ENCODE data around the gene PDE3A.

Gene PDE3A

GRCh38 chr12:20599757-20600156, 231.4 kb downstream of the PDE3A start:
- Histone ChIP-seq H3K14ac (ENCODE audit: low read length) (no peak overlapping the region), H3K9me3 (replicated peaks in 1 of 2; ENCODE audit: control insufficient read depth in 2 of 2, insufficient read depth in 1 of 2, low read depth in 1 of 2, low read length in 2 of 2) (no peaks in the 10 kb centered on the region), H3K36me3 (replicated peaks in 1 of 2; ENCODE audit: control insufficient read depth in 2 of 2, insufficient read depth in 2 of 2, low read length in 2 of 2) (no peaks in the 10 kb centered on the region), H3K9ac (ENCODE audit: low read depth, low read length, poor library complexity) (no peak overlapping the region), H3K27me3 (ENCODE audit: control insufficient read depth in 3 of 3, insufficient read depth in 3 of 3, low read depth in 1 of 3, low read length in 3 of 3) (no peaks in the 10 kb centered on the region), H3K79me1 (ENCODE audit: low read depth, low read length) (no peaks in the 10 kb centered on the region), H2BK12ac (ENCODE audit: low read length) (no peak overlapping the region), H3K4me1 (ENCODE audit: control insufficient read depth in 2 of 2, insufficient read depth in 1 of 2, low read depth in 1 of 2, low read length in 2 of 2) (no peaks in the 10 kb centered on the region), H3K4me2 (ENCODE audit: insufficient read depth, low read length, poor library complexity, severe bottlenecking) (no peak overlapping the region), H3K18ac (ENCODE audit: low read length) (no peak overlapping the region), H3K4ac (ENCODE audit: low read length) (no peak overlapping the region), H2AK5ac (ENCODE audit: low read depth, low read length) (no peak overlapping the region), H4K8ac (ENCODE audit: low read depth, low read length) (no peak overlapping the region), H4K91ac (ENCODE audit: low read depth, low read length, poor library complexity) (no peak overlapping the region), H2AFZ (ENCODE audit: low read length) (no peak overlapping the region), H2BK120ac (ENCODE audit: low read depth, low read length) (no peak overlapping the region), H2BK5ac (ENCODE audit: low read length) (no peak overlapping the region), H3K4me3 (ENCODE audit: low read length in 2 of 2) (no peak overlapping the region), H2BK15ac (ENCODE audit: low read length) (no peak overlapping the region), H3K27ac (replicated peaks; ENCODE audit: low read length) (no peak overlapping the region), H3K23ac (ENCODE audit: low read depth, low read length, poor library complexity) (no peak overlapping the region)
- DNase-seq (ENCODE audit: low spot score): no peak

- H3K14ac ChIP-seq (ENCODE audit: low read length): no peak overlapping the region
- H3K9me3 ChIP-seq (replicated peaks in 1 of 2; ENCODE audit: control insufficient read depth in 2 of 2, insufficient read depth in 1 of 2, low read depth in 1 of 2, low read length in 2 of 2): no peaks in the 10 kb centered on the region
- H2BK5ac ChIP-seq (ENCODE audit: low read length): no peak overlapping the region
- H2BK120ac ChIP-seq (ENCODE audit: low read depth, low read length): no peak overlapping the region
- H4K8ac ChIP-seq (ENCODE audit: low read depth, low read length): no peak overlapping the region
- no peak overlapping the region for H3K23ac ChIP-seq (ENCODE audit: low read depth, low read length, poor library complexity)
- no peak overlapping the region for H3K4ac ChIP-seq (ENCODE audit: low read length)
- no peak overlapping the region for H3K4me3 ChIP-seq (ENCODE audit: low read length in 2 of 2)
- H3K79me1 ChIP-seq (ENCODE audit: low read depth, low read length): no peaks in the 10 kb centered on the region
- H2BK12ac ChIP-seq (ENCODE audit: low read length): no peak overlapping the region
- H3K36me3 ChIP-seq (replicated peaks in 1 of 2; ENCODE audit: control insufficient read depth in 2 of 2, insufficient read depth in 2 of 2, low read length in 2 of 2): no peaks in the 10 kb centered on the region
- no peaks in the 10 kb centered on the region for H3K4me1 ChIP-seq (ENCODE audit: control insufficient read depth in 2 of 2, insufficient read depth in 1 of 2, low read depth in 1 of 2, low read length in 2 of 2)
- peak overlapping the region; percentile 40 for H2AFZ ChIP-seq (ENCODE audit: low read length)
- H3K4me2 ChIP-seq (ENCODE audit: insufficient read depth, low read length, poor library complexity, severe bottlenecking): no peak overlapping the region
- DNase-seq (ENCODE audit: low spot score): no peak
- no peak overlapping the region for H2BK15ac ChIP-seq (ENCODE audit: low read length)
- H2AK5ac ChIP-seq (ENCODE audit: low read depth, low read length): no peak overlapping the region
- no peak overlapping the region for H3K27ac ChIP-seq (replicated peaks; ENCODE audit: low read length)
- WGBS, 2 donors (ENCODE audit: extremely low coverage in 2 of 2, insufficient read length in 2 of 2, insufficient replicate concordance in 1 of 2): no CpG with 5 or more reads among the region's 2 CpGs
- no peak overlapping the region for H3K9ac ChIP-seq (ENCODE audit: low read depth, low read length, poor library complexity)
- no peak overlapping the region for H4K91ac ChIP-seq (ENCODE audit: low read depth, low read length, poor library complexity)
- no peak overlapping the region for H3K18ac ChIP-seq (ENCODE audit: low read length)
- no peaks in the 10 kb centered on the region for H3K27me3 ChIP-seq (ENCODE audit: control insufficient read depth in 3 of 3, insufficient read depth in 3 of 3, low read depth in 1 of 3, low read length in 3 of 3)
These were observed 233.4 kb downstream of the PDE3A start for GRCh38 chr12:20601668-20602280.

GRCh38 chr12:20602641-20603391, 234.5 kb downstream of the PDE3A start:
- H3K36me3 ChIP-seq (replicated peaks in 1 of 2; ENCODE audit: control insufficient read depth in 2 of 2, insufficient read depth in 2 of 2, low read length in 2 of 2): no peaks in the 10 kb centered on the region
- H3K4ac ChIP-seq (ENCODE audit: low read length): no peak overlapping the region
- no peak overlapping the region for H3K9ac ChIP-seq (ENCODE audit: low read depth, low read length, poor library complexity)
- H2BK5ac ChIP-seq (ENCODE audit: low read length): no peak overlapping the region
- no peak overlapping the region for H3K4me3 ChIP-seq (ENCODE audit: low read length in 2 of 2)
- no peak overlapping the region for H3K4me2 ChIP-seq (ENCODE audit: insufficient read depth, low read length, poor library complexity, severe bottlenecking)
- H2BK120ac ChIP-seq (ENCODE audit: low read depth, low read length): no peak overlapping the region
- no peak overlapping the region for H4K8ac ChIP-seq (ENCODE audit: low read depth, low read length)
- H2BK12ac ChIP-seq (ENCODE audit: low read length): no peak overlapping the region
- H4K91ac ChIP-seq (ENCODE audit: low read depth, low read length, poor library complexity): no peak overlapping the region
- WGBS, 2 donors (ENCODE audit: extremely low coverage in 2 of 2, insufficient read length in 2 of 2, insufficient replicate concordance in 1 of 2): no CpG with 5 or more reads among the region's 4 CpGs
- no peak overlapping the region for H3K23ac ChIP-seq (ENCODE audit: low read depth, low read length, poor library complexity)
- no peak overlapping the region for H2AK5ac ChIP-seq (ENCODE audit: low read depth, low read length)
- no peaks in the 10 kb centered on the region for H3K27me3 ChIP-seq (ENCODE audit: control insufficient read depth in 3 of 3, insufficient read depth in 3 of 3, low read depth in 1 of 3, low read length in 3 of 3)
- H3K9me3 ChIP-seq (replicated peaks in 1 of 2; ENCODE audit: control insufficient read depth in 2 of 2, insufficient read depth in 1 of 2, low read depth in 1 of 2, low read length in 2 of 2): no peaks in the 10 kb centered on the region
- no peak overlapping the region for H3K14ac ChIP-seq (ENCODE audit: low read length)
- no peak overlapping the region for H2BK15ac ChIP-seq (ENCODE audit: low read length)
- H3K18ac ChIP-seq (ENCODE audit: low read length): no peak overlapping the region
- no peak for DNase-seq (ENCODE audit: low spot score)
- H2AFZ ChIP-seq (ENCODE audit: low read length): no peak overlapping the region
- H3K27ac ChIP-seq (replicated peaks; ENCODE audit: low read length): no peak overlapping the region
- H3K79me1 ChIP-seq (ENCODE audit: low read depth, low read length): no peaks in the 10 kb centered on the region
- H3K4me1 ChIP-seq (ENCODE audit: control insufficient read depth in 2 of 2, insufficient read depth in 1 of 2, low read depth in 1 of 2, low read length in 2 of 2): no peaks in the 10 kb centered on the region

GRCh38 chr12:20604408-20605067, 236.2 kb downstream of the PDE3A start:
- no peak for DNase-seq (ENCODE audit: low spot score)

More at GRCh38 chr12:20604408-20605067, 236.2 kb downstream of the PDE3A start:
- Histone ChIP-seq H2BK120ac (ENCODE audit: low read depth, low read length) (no peak overlapping the region), H3K4me3 (ENCODE audit: low read length in 2 of 2) (no peak overlapping the region), H3K4me2 (ENCODE audit: insufficient read depth, low read length, poor library complexity, severe bottlenecking) (no peak overlapping the region), H2BK15ac (ENCODE audit: low read length) (no peak overlapping the region), H3K4ac (ENCODE audit: low read length) (no peak overlapping the region), H3K14ac (ENCODE audit: low read length) (no peak overlapping the region), H2AFZ (ENCODE audit: low read length) (no peak overlapping the region), H3K27ac (replicated peaks; ENCODE audit: low read length) (no peak overlapping the region), H2BK12ac (ENCODE audit: low read length) (no peak overlapping the region), H3K36me3 (replicated peaks in 1 of 2; ENCODE audit: control insufficient read depth in 2 of 2, insufficient read depth in 2 of 2, low read length in 2 of 2) (no peaks in the 10 kb centered on the region), H3K23ac (ENCODE audit: low read depth, low read length, poor library complexity) (no peak overlapping the region), H2AK5ac (ENCODE audit: low read depth, low read length) (no peak overlapping the region), H4K91ac (ENCODE audit: low read depth, low read length, poor library complexity) (no peak overlapping the region), H4K8ac (ENCODE audit: low read depth, low read length) (no peak overlapping the region), H3K9ac (ENCODE audit: low read depth, low read length, poor library complexity) (no peak overlapping the region), H3K27me3 (ENCODE audit: control insufficient read depth in 3 of 3, insufficient read depth in 3 of 3, low read depth in 1 of 3, low read length in 3 of 3) (no peaks in the 10 kb centered on the region), H2BK5ac (ENCODE audit: low read length) (no peak overlapping the region), H3K79me1 (ENCODE audit: low read depth, low read length) (no peaks in the 10 kb centered on the region), H3K18ac (ENCODE audit: low read length) (no peak overlapping the region), H3K4me1 (ENCODE audit: control insufficient read depth in 2 of 2, insufficient read depth in 1 of 2, low read depth in 1 of 2, low read length in 2 of 2) (no peaks in the 10 kb centered on the region), H3K9me3 (replicated peaks in 1 of 2; ENCODE audit: control insufficient read depth in 2 of 2, insufficient read depth in 1 of 2, low read depth in 1 of 2, low read length in 2 of 2) (no peaks in the 10 kb centered on the region)
- no CpG with 5 or more reads among the region's 3 CpGs for WGBS, 2 donors (ENCODE audit: extremely low coverage in 2 of 2, insufficient read length in 2 of 2, insufficient replicate concordance in 1 of 2)

Data from neuronal stem cell (in vitro differentiated cells).